NCI-H1694 treated with DMSO at 0.1 percent for 48 hours (cell line): ENCODE measurements around the gene APBA3.
"Not testable (repeated sequence)": the region's sequence is repeated elsewhere in the genome, so short reads cannot be mapped to it uniquely, and the experiment has no call there.

Source experiments
- DNase-seq: peaks from one replicate; lab custom pipeline; 2025; lab: John Stamatoyannopoulos, UW

The APBA3 gene

GRCh38 chr19:3770136-3770999 is 8.9 kb upstream of the APBA3 start:
- no peak for DNase-seq

DNA sequence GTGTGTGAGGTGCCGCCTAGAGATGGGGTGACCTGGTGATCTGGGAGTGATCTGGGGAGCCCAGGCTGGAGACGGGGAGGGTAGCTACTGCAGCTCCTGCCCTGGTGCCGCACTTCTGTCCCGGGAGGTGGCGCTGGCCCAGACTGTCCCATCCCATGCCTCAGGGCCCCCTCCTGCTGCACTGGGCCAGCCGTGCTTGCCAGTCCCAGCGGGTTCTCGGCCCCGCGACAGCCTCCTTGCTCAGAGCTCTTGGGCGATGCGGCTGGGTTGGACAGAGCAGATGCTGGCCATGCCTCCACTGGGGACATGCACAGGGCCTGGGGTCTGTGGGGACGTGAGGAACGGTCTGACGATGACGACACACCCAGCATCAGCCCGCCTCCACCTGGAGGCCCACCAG is 8.0 kb upstream of the APBA3 start:
- DNase-seq, result no peak

DNA sequence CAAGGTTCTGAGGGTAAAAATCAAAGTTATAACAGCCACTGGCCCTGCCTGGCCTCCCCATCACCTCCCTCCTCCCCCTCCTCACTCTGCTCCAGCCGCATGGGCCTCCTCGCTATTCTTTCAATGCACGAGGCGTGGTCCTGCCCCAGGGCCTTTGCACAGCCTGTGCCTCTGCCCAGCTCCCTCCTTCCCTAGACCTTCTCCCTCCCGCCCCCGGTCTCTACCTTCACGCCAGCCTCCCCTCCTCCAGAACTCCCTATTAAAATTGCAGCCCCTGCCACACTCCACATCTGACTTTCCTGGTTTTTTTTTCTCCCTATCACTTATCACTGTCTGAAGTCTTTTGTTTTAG is 7.2 kb upstream of the APBA3 start:
- no peak for DNase-seq

DNA sequence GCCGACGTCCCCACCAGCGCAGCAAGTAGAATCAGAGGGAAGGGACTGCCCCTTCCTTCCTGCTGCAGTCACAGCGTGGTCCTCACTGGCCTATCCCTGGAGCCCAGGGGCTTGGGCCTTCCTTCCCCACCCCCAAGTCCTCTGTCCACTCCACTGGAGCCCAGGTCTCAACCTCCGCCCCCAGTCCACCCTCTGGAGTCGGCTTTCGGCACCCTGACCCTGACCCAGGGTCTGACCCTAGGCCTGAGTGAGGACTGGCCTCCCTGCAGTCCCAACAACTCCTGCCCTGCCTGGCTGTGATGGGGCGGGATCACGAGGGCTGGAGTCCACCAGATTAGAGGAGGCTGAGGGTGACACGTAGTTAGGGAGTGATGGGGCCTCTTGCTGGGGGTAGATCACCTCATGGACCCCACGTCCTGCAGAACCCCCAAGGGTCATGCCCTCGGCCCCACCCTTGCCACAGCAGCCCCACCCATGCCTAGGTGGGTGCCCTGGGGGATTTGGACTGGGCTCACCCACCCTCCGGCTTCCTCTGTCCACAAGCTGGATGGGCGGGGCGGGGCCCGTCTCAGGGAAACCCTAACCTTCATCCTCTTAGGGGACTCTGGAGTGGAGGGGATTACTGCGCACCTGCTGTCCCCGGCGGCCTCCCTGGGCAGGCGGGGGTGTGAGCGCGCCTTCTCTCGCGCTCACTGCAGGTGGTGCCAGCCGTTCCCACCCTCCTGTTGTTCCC is 6.7 kb upstream of the APBA3 start:
- DNase-seq, result no peak

DNA sequence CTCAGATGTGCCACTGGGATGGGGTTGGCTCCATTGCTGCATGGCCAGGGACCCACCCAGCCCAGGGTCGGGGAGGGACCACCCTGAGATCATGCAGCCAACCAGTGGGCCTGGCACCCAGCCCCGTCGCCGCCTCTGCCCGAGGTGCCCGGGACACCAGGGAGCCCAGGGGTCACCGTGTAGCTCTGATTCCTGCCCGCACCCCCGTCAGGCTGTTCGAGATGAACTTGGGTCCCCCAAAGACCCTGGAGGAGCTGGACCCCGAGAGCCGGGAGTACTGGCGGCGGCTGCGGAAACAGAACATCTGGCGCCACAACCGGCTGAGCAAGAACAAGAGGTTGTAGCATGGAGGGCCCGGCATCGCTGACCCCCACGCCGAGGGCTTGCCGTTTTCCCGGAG is 5.6 kb upstream of the APBA3 start:
- no peak for DNase-seq

GRCh38 chr19:3766520-3766919 is 5.0 kb upstream of the APBA3 start:
- no peak for DNase-seq

DNA sequence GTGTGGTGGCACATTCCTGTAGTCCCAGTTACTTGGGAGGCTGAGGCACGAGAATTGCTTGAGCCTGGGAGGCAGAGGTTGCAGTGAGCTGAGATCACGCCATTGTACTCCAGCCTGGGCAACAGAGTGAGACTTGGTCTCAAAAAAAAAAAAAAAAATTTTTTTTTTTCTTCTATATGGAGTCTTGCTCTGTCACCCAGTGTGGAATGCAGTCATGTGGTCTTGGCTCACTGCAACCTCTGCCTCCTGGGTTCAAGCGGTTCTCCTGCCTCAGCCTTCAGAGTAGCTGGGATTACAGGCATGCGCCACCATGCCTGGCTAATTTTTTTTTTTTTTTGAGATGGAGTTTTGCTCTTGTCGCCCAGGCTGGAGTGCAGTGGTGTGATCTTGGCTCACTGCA is 4.3 kb upstream of the APBA3 start:
- DNase-seq, result not testable (repeated sequence)

DNA sequence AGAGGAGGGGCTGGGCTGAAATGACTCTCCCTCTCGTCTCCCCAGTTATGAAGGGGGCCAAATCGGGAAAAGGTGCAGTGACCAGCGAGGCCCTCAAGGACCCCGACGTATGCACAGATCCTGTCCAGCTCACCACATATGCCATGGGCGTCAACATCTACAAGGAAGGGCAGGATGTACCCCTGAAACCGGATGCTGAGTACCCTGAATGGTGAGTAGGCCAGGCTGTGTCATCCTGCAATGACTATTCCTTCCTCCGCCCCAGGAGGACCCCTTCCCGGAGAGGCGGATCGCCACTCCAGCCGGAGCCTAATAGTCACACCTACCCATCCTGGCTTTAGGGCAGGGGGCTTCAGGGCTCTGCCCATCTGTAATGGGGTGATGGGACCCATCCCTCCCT is 3.6 kb upstream of the APBA3 start:
- DNase-seq, result no peak

DNA sequence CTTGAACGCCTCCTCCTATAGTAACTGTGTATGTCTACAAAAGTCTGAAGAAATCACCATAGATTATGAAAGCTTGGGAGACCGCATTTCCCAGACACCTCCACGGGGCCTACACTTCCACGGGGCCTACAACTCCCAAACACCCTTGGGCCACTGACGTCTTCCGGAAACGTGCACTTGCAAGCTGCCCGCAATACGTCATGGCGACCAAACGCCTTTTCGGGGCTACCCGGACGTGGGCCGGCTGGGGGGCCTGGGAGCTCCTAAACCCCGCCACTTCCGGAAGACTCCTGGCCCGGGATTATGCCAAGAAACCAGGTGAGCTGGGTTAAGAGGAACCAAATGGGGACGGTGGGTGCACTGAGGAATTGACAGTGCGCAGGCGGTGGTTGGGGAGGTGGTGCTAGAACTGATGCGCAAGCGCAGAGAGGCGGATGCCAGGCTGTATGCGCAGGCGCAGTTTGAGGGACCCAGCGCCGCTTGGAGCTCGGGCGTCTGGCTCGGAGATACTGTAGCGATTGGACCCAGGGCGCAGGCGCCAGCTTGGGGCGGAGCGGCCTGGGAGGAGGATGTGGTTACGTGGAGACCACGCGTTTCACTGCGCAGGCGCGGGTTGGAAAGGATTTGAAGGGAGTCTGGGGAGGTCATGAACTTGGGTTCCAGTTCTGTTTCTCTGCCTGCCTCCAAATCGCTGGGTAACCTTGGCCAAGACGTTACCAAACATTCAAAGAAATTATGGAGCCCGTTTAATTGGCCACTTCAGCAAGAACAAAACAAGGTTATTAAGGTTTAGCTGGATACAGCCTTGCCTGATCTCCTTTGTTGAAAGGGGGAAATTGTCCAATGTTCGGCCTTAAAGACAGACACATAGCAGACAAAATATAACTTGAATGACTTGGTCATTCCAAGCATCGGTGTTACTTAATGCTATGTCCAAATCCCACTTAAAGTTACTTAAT is 1.3 kb upstream of the APBA3 start, which contains the start of gene MRPL54:
Gene MRPL54, plus strand, starts transcription at position 182 of the 959 bp plus-strand sequence. Its CDS starts 19 bp downstream, at position 201.
- peak; percentile 96 for DNase-seq

DNA sequence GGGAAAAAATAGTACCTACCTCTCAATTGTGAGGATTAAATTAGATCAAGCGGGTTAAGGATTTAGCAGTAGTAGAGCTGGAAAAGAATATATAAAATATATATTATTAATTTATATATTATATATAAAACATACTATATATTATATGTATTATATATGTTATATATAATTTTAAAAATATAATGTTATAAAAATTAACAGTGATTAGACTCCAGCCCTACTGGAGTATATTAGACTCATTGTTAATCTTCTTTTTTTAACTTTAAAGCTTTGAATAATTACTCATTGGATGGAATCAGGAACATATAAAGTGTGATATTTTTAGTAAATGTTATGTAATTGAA is 610 bp upstream of the APBA3 start:
- no peak for DNase-seq

DNA sequence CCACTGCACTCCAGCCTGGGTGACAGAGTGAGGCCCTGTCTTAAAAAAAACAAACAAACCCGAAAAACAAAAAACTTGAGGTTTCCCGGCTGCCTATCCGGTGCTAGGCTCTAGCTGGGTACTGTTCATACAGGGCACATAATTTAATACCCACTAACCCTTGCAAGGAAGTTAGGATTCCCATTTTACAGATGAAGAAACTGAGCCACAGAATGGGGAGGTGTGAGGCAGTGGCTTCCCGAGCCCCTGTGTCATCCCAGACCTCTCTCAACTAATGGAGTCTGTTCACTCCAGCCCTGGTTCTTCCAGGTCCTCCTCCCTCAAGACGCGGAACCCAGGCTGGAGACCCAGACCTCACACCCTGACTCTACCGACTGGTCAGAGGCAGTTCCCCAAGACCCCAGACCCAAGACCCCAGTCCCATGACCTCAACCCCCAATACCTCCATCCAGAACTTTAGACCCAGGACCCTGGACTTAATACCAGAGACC is 576 bp downstream of the APBA3 start:
- DNase-seq, result no peak

GRCh38 chr19:3759482-3760254 is 1.8 kb downstream of the APBA3 start:
- no peak for DNase-seq

DNA sequence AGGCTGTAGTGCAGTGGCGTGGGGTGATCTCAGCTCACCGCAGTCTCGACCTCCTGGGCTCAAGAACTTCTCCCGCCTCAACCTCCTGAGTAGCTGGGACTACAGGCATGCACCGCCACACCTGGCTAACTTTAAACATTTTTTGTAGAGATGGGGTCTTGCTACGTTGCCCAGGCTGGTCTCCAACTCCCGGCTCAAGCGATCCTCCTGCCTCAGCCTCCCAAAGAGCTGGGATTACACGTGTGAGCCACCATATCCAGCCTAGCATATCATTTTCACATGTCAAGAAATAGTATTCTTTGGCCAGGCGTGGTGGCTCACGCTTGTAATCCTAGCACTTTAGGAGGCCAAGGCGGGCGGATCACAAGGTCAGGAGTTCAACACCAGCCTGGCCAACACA is 3.2 kb downstream of the APBA3 start:
- DNase-seq, result not testable (repeated sequence)

DNA sequence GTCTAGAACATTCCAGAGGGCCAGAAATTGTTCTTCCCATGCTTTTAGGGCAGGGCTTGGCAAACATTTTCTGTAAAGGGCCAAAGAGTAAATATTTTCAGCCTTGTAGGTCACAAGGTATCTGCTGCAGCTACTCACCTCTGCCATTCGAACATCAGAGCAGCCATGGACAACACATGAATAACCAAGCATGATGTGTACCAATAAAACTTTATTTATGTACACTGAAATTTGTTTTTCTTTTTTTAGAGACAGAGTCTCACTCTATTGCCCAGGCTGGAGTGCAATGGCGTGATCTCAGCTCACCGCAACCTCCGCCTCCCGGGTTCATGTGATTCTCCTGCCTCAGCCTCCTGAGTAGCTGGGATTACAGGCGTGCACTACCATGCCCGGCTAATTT is 3.8 kb downstream of the APBA3 start:
- not testable (repeated sequence) for DNase-seq

- no peak for DNase-seq
Measured at GRCh38 chr19:3753631-3754410, 7.7 kb downstream of the APBA3 start.

DNA sequence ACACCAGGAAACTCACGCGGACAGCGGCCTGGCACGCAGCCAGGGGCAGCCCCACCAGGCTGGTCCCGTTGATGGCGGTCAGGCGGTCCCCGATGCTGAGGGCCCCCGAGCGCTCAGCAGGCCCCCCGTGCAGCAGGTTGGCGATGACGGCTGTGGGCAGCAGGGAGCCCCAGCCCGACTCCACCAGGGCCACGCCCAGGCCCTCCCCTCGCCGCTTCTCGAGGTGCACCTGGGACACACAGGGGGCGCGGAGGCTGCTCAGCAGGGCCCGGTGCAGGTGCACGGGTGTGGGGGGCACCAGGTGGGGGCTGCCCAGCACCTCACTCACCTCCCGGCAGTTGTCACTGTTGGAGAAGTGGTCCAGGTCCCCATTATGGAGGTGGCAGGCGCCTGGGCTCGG is 9.0 kb downstream of the APBA3 start:
- DNase-seq, result no peak

- DNase-seq, result no peak
Measured at GRCh38 chr19:3751236-3751635, 10.3 kb downstream of the APBA3 start.

- no peak for DNase-seq
Measured at GRCh38 chr19:3750211-3750610, 11.3 kb downstream of the APBA3 start.

- DNase-seq, result no peak
Measured at GRCh38 chr19:3748965-3749364, 12.5 kb downstream of the APBA3 start.

- no peak for DNase-seq
Measured at GRCh38 chr19:3746371-3747056, 15.0 kb downstream of the APBA3 start.
